HG03469 (cell line): ENCODE measurements around the gene UNC13C.

Experiments
- ATAC-seq: cut with Tn5 transposase; IDR thresholded peaks from one replicate; pipeline ENCODE4 v1.9.1; 2021; ENCODE audit warnings: mild to moderate bottlenecking, moderate library complexity, moderate number of reproducible peaks; ENCODE audit not compliant: unreplicated experiment

Gene UNC13C

DNA sequence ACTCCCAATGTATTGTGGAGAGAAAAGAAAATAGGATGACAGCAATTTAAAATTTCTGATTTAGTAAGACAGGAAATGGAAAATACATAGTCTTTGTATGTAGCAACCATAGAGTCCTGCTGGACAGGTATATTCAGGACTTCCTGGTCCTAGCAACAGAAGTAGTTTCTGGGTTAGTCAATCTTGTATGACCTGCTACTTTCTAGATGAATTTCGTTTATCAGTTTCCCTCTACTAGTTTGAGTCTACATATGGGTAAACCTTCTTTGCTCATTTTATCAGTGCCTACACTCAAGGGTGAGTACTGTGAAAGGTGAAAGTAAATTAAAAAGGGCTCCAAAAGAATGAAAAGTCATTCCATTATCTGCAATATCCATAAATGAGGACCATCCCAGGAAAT is 309.8 kb downstream of the UNC13C start:
- no peak for ATAC-seq

DNA sequence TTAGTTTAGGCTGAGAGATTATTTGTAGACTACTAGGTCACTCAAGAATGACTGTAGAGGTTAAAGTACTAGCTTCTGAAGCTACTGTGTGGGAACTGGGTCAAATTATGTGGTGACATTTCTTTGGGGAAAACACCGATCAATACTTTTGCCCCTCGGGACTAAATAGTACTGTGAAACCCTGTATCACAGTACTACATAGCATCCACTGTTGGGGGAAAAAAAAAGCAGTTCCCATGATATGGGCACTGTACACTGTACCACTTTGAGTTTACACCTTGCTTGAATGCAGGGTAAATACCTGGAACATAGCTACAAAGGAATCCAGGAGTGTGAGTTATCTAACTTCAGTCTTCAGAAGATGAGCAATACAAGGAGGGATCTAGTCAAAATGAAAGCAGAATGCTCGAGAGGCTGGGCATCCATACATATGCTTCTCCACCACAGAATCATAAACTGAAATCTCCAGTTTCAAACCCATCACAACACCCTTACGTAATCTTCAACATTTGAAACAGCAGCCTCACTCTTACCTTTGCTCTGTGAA is 311.4 kb downstream of the UNC13C start:
- peak; percentile 81 for ATAC-seq

DNA sequence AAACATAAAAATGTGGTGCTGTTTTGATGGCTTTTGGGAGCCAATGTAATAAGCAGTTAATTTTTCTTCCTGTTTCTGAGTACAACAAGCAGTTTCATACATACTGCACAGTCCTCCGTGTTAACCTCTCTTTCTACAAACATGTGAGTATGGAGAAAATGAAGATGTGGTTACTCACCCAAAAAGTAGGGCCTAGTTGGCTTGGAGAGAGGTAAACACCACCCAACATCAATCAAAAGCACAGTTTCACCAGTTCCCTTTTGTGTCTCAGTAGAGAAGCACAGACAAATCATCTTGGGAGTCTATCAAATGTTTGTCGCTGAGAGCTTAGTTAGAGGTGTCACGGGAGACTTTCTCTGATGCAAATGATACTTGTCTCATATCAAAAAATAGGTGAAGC is 320.2 kb downstream of the UNC13C start:
- no peak for ATAC-seq

DNA sequence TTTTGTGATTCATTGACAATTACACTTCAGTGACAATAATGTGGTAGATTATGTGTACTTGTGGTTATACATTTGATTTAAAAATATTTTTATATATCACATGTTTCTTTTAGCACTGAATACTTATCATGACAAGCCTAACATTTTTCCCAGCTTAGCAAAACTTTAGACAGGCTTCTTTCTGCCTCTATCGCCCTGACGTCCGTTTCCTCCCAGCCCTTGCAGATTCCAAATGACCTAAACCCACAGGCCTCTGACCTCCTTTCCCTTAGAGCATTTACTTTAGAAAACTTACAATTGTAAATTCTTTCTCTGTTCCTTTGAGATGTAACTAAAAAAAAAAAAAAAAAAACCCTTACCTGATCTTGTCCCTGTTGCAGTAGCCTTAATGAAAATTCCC is 326.1 kb downstream of the UNC13C start:
- no peak for ATAC-seq

- ATAC-seq = no peak
Measured at GRCh38 chr15:54305138-54305537, 326.9 kb downstream of the UNC13C start.

DNA sequence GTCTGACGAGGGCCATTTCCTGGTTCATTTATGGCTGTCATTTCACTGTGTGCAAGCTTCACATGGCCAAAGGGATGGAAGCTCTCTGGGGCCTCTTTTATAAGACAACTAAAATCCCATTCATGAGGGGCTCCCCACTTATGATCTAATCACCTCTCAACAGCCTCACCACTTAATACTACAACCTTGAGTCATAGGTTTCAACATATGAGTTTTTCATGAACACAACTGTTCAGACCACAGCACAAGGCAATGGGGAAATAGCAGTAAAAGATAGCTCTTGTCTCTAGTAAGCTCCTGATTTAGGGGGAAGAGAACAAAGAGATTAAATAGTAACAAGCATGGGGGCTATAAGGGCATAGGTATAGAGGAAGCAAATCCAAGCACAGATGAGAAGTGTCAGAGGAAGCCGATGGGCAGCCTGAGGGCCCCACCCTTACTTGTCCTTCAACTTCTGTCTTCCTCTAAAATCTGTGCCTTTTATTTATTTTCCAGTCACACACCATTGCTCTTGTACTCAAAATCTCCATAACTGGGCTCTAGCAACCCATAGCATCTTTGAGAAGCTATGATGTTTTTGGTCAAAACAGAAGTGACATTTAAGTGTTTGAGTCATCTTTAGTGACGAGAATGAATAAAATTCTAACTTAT is 329.1 kb downstream of the UNC13C start:
- no peak for ATAC-seq

DNA sequence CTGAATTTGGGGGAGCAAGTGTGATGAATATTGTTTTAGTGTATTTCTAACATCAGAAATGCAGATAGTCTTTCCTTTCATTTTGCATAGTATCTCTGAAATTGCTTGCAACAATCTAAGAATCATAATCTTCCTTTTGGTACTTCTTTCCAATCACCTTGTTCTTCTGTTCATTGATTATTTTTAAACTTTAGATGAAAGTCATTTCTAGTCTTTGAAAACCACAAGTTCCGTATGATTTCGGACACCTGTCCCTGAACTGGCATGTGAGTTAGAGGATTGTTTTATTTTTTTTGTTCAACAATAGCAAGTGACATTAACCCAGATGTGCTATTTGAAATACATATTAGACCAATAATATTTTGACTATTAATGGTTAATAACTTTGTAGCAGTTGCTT is 329.7 kb downstream of the UNC13C start:
- ATAC-seq = no peak

- ATAC-seq = no peak
Measured at GRCh38 chr15:54312528-54312927, 334.3 kb downstream of the UNC13C start.

DNA sequence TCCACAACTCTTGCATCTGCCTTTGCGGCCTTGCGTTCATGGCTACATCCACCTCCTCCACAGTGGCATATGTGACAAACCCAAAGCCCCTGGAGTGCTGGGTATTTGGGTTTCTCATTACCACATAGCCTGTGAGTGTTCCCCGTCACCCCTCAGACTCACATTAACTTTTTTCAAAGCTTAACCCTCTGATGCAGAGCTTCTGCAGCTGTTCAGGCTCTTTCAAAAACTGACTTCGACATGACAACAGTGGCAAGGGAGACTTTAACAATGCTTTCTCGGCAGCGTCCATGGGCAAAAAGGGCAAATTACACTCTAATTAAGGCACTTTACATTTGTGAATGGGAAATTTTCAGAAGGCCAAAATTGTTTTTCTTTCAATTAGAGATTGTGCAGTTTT is 343.2 kb downstream of the UNC13C start:
- no peak for ATAC-seq

- no peak for ATAC-seq
Measured at GRCh38 chr15:54322341-54322740, 344.1 kb downstream of the UNC13C start.

DNA sequence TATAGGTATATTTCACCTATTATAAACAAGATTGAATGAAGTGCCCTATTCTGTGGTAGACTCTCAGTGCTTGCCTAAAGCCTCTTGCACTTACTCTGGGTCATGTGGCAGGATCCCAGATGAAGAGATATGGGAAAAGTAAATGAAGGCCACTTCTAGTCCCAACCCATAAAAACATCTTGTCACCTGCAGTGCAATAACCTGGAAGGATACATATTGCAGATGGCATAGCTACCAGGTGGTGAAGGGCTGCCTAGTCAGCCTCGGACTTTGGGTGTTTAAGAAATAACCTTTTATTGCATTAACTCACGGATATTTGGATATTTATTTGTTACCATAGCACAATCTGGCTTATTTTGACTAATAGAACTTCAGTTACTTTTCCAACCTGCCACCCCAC is 367.1 kb downstream of the UNC13C start:
- ATAC-seq = no peak

- no peak for ATAC-seq
Measured at GRCh38 chr15:54345827-54346226, 367.6 kb downstream of the UNC13C start.

DNA sequence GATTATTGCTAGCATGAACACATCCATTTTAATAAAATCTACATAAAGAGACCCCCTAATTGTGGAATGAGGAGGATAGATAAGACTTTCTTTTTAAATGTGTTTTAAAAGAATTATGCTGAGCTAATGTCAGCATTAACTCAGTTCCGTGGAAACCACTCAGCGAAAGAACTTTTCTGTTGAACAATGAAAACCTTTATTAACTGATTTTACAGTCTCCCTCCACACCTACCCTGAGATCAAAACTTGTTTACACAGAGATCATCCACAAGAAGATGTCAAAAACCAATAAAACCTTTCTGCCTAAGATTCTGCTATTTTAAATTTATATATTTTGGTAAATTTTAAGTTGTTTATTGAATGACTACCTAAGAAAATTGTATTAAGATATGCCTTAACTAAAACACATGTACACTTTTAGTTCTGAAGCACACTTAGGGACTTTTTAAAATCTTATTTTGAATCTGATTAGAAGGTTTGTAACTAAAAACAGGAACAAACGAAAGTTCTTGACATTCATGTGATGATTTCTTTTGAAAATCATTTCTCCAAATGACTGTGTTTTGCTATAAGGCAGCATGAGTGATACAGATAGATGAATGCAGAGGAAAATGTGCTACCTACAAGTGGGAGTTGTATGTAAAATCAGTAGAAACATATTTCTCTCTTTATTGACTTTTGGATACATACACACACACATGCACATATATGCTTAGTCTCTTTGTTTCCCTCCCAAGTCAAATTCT is 369.0 kb downstream of the UNC13C start:
- ATAC-seq = peak; percentile 62

DNA sequence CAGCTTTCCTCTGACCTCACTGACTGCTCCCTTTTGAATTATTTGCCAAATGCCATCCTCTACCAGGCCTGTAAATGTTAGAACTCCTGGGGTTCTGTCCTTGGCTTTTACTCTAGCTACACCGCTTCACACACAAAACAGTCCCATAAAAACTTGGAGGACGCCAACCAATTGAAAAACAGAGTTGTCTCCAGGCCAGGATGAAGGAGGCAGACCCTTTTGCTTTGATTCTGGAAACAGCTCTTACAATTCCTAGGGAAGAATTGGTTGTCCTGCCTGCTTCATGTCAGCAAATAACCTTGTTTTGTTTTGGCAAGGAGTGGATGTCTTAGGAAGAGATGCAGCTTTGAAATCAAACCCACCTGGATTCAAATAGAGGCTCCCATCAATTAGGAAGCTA is 375.5 kb downstream of the UNC13C start:
- ATAC-seq = no peak

- ATAC-seq = no peak
Measured at GRCh38 chr15:54354341-54354740, 376.1 kb downstream of the UNC13C start.

GRCh38 chr15:54364961-54365360 is 386.7 kb downstream of the UNC13C start:
- ATAC-seq = no peak

DNA sequence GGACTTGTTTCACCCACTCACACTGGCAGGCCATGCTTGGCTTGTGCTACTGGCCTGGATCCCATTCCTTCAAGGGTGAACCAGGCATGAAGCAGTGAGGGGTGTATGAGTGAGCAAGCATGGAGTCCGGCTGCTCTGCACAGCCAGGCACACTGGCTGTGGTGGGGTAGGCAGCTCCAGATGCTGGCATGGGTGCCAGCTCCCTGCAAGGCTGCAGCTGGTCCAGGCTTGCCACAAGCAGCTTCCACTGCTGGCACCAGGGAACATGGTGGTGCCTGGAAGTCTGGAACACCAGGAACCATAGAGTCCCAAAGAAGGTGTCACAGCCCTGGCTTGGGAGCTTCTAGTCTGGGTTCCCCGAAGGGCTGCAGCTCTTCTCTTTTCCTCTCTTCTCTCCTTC is 395.1 kb downstream of the UNC13C start:
- ATAC-seq = no peak

DNA sequence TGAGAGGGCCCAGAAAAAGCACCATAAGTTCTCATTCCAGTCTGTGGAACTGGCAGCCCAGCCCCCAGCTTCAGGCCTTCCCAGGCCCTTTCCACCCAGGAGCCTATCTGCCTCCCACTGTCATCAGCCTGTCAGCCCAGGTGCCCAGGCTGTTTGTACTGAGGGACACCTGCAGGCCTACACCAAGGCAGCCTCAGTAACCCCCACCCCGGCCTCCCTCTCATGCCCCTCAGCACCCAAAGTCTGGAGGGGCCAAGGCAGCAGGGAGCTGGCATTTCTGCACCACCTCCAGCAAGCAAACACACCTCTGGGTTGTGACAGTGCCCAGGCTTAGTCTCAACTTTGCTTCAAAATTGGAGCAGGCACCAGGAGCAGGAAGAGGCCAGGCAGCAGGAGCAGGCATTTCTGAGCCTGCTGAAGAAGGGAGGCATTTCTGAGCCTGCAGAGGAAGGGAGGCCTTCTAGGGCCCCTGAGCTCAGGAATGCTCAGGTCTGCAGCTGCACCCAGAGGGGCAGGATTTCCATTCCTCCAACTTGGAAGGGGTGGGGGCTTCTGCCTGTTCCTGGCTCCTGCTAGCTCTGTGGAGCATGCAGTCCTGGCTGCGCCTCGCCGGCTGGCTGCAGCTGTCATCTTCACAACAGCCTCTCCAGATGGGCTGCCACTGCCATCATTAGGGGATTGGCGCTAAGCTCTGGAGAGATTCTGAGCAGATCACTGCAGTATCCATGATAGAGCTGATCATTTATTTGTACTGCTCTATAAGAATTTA is 396.1 kb downstream of the UNC13C start:
- no peak for ATAC-seq

DNA sequence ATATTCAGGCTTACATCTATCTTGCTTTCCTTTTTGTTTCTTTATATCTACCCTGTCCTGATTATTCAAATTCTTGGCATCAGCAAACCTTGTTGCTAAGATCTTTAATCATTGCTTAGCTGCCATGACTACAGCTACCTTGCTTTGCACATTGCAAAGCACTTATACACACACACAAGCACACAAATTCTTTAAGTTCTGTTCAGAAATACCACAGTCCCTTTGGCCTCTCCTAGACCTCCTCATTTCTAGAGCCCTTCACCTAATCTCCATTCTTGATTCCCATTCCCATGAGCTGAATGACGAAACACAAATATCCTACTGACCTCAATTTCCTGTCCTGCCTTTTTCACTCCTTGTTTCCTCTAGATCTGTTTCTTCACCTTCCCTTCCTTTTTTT is 409.6 kb downstream of the UNC13C start:
- no peak for ATAC-seq

GRCh38 chr15:54388746-54389145 is 410.5 kb downstream of the UNC13C start:
- no peak for ATAC-seq

- no peak for ATAC-seq
Measured at GRCh38 chr15:54410481-54410880, 432.2 kb downstream of the UNC13C start.

GRCh38 chr15:54424171-54424570 is 445.9 kb downstream of the UNC13C start:
- no peak for ATAC-seq
